ENCODE data around the gene UTS2. TPM values are rescaled to one million over a fixed set of nuclear protein-coding genes. Genes with fewer than 3 reads are reported as not detected.

The UTS2 gene
- total RNA-seq, 2 donors from 2014 or later, result not detected

GRCh38 chr1:7885513-7886404 is 32.9 kb upstream of the UTS2 start:
- intact Hi-C loops (cut with DNase I), result no loop called here
- Histone ChIP-seq H3K27ac (no peak overlapping the region), H3K9me3 (no peaks in the 10 kb centered on the region), H3K4me1 (replicated peaks) (no peaks in the 10 kb centered on the region), H3K4me3 (no peak overlapping the region), H3K36me3 (no peaks in the 10 kb centered on the region), H3K27me3 (replicated peaks; ENCODE audit: insufficient read depth) (no peaks in the 10 kb centered on the region)
- DNase-seq (ENCODE audit: low spot score), result no peak
- no peak for TF ChIP-seq POLR2A (IDR thresholded peaks at IDR 0.05)
- TF ChIP-seq POLR2AphosphoS5 (IDR thresholded peaks at IDR 0.05), result no peak
- TF ChIP-seq CTCF (IDR thresholded peaks at IDR 0.05), result no peak
- WGBS, result 37% methylated on average over 25 of the region's 27 CpGs

GRCh38 chr1:7884757-7885156 is 31.9 kb upstream of the UTS2 start:
- Histone ChIP-seq H3K4me1 (replicated peaks) (no peaks in the 10 kb centered on the region), H3K27me3 (replicated peaks; ENCODE audit: insufficient read depth) (no peaks in the 10 kb centered on the region), H3K27ac (no peak overlapping the region), H3K36me3 (no peaks in the 10 kb centered on the region), H3K9me3 (no peaks in the 10 kb centered on the region), H3K4me3 (no peak overlapping the region)
- intact Hi-C loops (cut with DNase I), result no loop called here
- TF ChIP-seq POLR2AphosphoS5 (IDR thresholded peaks at IDR 0.05) (no peak), POLR2A (IDR thresholded peaks at IDR 0.05) (no peak), CTCF (IDR thresholded peaks at IDR 0.05) (no peak)
- 45% methylated on average over 1 of the region's 1 CpG for WGBS
- DNase-seq (ENCODE audit: low spot score), result no peak

- no peak for TF ChIP-seq POLR2AphosphoS5 (IDR thresholded peaks at IDR 0.05)
- no peak for TF ChIP-seq CTCF (IDR thresholded peaks at IDR 0.05)
- no peak for TF ChIP-seq POLR2A (IDR thresholded peaks at IDR 0.05)
- DNase-seq (ENCODE audit: low spot score), result no peak
- WGBS, result 88% methylated on average over 3 of the region's 3 CpGs
- Histone ChIP-seq H3K27me3 (replicated peaks; ENCODE audit: insufficient read depth) (no peaks in the 10 kb centered on the region), H3K9me3 (no peaks in the 10 kb centered on the region), H3K36me3 (no peaks in the 10 kb centered on the region), H3K27ac (no peak overlapping the region), H3K4me3 (no peak overlapping the region), H3K4me1 (replicated peaks) (no peaks in the 10 kb centered on the region)
- intact Hi-C loops (cut with DNase I), result no loop called here
Observed at GRCh38 chr1:7879228-7879627, 26.4 kb upstream of the UTS2 start.

GRCh38 chr1:7878027-7878426 is 25.2 kb upstream of the UTS2 start:
- intact Hi-C loops (cut with DNase I), result no loop called here
- H3K36me3 ChIP-seq, result no peaks in the 10 kb centered on the region
- H3K4me1 ChIP-seq (replicated peaks), result no peaks in the 10 kb centered on the region
- no peaks in the 10 kb centered on the region for H3K9me3 ChIP-seq
- TF ChIP-seq CTCF (IDR thresholded peaks at IDR 0.05), result no peak
- TF ChIP-seq POLR2AphosphoS5 (IDR thresholded peaks at IDR 0.05), result no peak
- TF ChIP-seq POLR2A (IDR thresholded peaks at IDR 0.05), result no peak
- no peak for DNase-seq (ENCODE audit: low spot score)
- no peak overlapping the region for H3K4me3 ChIP-seq
- H3K27ac ChIP-seq, result no peak overlapping the region
- WGBS, result 46% methylated on average over 1 of the region's 1 CpG
- H3K27me3 ChIP-seq (replicated peaks; ENCODE audit: insufficient read depth), result no peaks in the 10 kb centered on the region

All from prostate gland (tissue), 2 donors.